Thoracic aorta (tissue), 2 donors: ENCODE measurements around the gene FGFR3. TPM values are rescaled to one million over a fixed set of nuclear protein-coding genes. Genes with fewer than 3 reads are reported as not detected.

Experiments used
- ATAC-seq: fragments of 150-250 bp; one replicate; pipeline ENCODE4 v1.8.0; 2017; ENCODE audit warnings: low read depth; ENCODE audit not compliant: insufficient number of reproducible peaks, low FRiP score
- DNase-seq: peaks from one replicate; pipeline ENCODE4 v3.0.0-alpha.2; 2020; ENCODE audit warnings: low spot score
- H3K27ac ChIP-seq, 2 donors: fragments of 200-600 bp; sonication (generic); 1 replicate in 1 of 2; 2 replicates in 1 of 2; pipeline ENCODE4 v1.5.1; 2016; ENCODE audit warnings: mild to moderate bottlenecking in 2 of 2, moderate library complexity in 2 of 2
- H3K27me3 ChIP-seq: fragments of 200-600 bp; sonication (generic); replicated peaks from 2 replicates; pipeline ENCODE4 v1.6.0; 2016; ENCODE audit warnings: mild to moderate bottlenecking; ENCODE audit not compliant: insufficient read depth
- H3K36me3 ChIP-seq: fragments of 200-600 bp; sonication (generic); one replicate; pipeline ENCODE4 v1.5.1; 2016
- H3K4me1 ChIP-seq, 2 donors: fragments of 200-600 bp; sonication (generic); 1 replicate in 1 of 2; 2 replicates in 1 of 2; pipeline versions ENCODE4 v1.5.1 to v1.6.0; 2016; ENCODE audit warnings: low read depth in 2 of 2, mild to moderate bottlenecking in 1 of 2; ENCODE audit not compliant: control insufficient read depth in 1 of 2
- H3K4me3 ChIP-seq: fragments of 200-600 bp; sonication (generic); 2 replicates; pipeline ENCODE4 v1.5.1; 2016; ENCODE audit warnings: mild to moderate bottlenecking
- H3K9me3 ChIP-seq: fragments of 200-600 bp; sonication (generic); 2 replicates; pipeline ENCODE4 v1.5.1; 2016
- total RNA-seq, 2 donors: library from RNA; depleted of rRNA; stranded (reverse); fragments of >200 nt; gene quantifications; one replicate each; pipeline versions ENCODE4 v1.1.0 to v1.2.3, GENCODE V29; 2016
- TF ChIP-seq, protein P1 (sequence below): fragments of 200-600 bp; sonication (generic); IDR thresholded peaks from one replicate; pipeline ENCODE4 v1.5.1; 2019; ENCODE audit warnings: antibody characterized with exemption

FGFR3 gene
- total RNA-seq, 2 donors from 2014 or later = 0.68 to 1.4 TPM

DNA sequence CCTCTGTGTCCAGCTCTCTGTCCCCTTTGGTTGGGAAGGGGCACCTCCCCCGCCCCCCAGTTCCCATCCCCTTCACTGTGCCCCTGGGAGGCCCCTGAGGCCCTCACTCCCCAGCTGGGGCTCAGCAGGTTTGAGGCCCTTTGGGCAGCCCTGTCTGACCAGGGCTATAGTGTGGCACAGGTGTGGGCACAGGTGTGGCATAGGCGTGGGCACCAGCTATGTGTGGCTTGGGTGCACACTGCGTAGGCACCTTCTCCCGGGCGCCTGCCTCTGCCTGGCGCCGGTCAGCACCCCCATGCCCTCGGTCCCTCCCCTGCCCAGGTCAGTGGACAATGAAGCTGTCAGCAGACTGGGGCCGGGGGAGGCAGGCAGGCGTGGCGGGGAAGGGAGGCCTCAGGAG, 7.5 kb upstream of the FGFR3 start:
- H3K9me3 ChIP-seq = no peaks in the 10 kb centered on the region
- no peak overlapping the region for H3K27ac ChIP-seq
- DNase-seq (no peak), ATAC-seq (no peak)
- no peak overlapping the region for H3K4me3 ChIP-seq
- H3K4me1 ChIP-seq = no peaks in the 10 kb centered on the region
- TF ChIP-seq, protein P1, sequence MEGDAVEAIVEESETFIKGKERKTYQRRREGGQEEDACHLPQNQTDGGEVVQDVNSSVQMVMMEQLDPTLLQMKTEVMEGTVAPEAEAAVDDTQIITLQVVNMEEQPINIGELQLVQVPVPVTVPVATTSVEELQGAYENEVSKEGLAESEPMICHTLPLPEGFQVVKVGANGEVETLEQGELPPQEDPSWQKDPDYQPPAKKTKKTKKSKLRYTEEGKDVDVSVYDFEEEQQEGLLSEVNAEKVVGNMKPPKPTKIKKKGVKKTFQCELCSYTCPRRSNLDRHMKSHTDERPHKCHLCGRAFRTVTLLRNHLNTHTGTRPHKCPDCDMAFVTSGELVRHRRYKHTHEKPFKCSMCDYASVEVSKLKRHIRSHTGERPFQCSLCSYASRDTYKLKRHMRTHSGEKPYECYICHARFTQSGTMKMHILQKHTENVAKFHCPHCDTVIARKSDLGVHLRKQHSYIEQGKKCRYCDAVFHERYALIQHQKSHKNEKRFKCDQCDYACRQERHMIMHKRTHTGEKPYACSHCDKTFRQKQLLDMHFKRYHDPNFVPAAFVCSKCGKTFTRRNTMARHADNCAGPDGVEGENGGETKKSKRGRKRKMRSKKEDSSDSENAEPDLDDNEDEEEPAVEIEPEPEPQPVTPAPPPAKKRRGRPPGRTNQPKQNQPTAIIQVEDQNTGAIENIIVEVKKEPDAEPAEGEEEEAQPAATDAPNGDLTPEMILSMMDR = no peak
- H3K27me3 ChIP-seq = no peaks in the 10 kb centered on the region
- H3K36me3 ChIP-seq = no peaks in the 10 kb centered on the region

- H3K27me3 ChIP-seq = no peaks in the 10 kb centered on the region
- no peak overlapping the region for H3K27ac ChIP-seq
- H3K4me1 ChIP-seq = no peaks in the 10 kb centered on the region
- TF ChIP-seq, protein P1 = no peak
- no peak for DNase-seq
- no peak overlapping the region for H3K4me3 ChIP-seq
- no peak for ATAC-seq
- H3K36me3 ChIP-seq = no peaks in the 10 kb centered on the region
- H3K9me3 ChIP-seq = no peaks in the 10 kb centered on the region
Measured at GRCh38 chr4:1786544-1787362, 6.3 kb upstream of the FGFR3 start.

DNA sequence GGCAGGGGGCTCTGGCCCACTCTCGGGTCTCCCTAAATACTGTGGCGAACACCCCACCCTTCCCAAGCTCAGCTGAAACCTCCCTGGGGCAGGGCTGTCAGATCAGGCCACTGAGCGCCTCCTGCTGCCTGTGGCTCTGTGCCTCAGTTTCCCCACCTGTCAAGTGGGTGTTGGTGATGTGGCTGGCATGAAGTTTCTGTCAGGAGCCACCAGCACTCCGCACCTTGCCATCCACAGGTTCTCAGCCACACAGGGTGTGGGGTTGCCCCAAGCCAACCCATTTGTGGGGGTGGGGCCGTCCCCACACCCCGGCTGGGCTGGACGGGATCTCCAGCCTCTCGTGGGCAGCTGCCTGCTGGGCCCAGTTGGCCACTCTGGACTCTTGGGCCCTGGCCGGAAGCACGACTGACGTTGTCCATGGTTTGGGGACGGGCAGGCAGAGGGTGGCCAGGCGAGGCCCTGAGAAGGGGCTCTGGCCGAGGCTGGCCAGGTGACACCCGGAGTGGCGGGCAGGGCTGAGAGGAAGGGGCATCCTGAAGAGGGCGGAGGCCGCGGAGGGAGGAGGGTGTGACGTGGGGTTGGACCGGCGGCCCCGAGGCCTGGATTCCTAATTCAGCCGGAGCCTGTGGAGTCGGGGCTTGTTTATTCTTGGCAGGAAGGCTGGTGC, 5.5 kb upstream of the FGFR3 start:
- Histone ChIP-seq H3K4me1 (no peaks in the 10 kb centered on the region), H3K36me3 (no peaks in the 10 kb centered on the region), H3K27me3 (no peaks in the 10 kb centered on the region), H3K4me3 (no peak overlapping the region), H3K9me3 (no peaks in the 10 kb centered on the region), H3K27ac (no peak overlapping the region)
- TF ChIP-seq, protein P1 = no peak
- ATAC-seq (no peak), DNase-seq (no peak)

DNA sequence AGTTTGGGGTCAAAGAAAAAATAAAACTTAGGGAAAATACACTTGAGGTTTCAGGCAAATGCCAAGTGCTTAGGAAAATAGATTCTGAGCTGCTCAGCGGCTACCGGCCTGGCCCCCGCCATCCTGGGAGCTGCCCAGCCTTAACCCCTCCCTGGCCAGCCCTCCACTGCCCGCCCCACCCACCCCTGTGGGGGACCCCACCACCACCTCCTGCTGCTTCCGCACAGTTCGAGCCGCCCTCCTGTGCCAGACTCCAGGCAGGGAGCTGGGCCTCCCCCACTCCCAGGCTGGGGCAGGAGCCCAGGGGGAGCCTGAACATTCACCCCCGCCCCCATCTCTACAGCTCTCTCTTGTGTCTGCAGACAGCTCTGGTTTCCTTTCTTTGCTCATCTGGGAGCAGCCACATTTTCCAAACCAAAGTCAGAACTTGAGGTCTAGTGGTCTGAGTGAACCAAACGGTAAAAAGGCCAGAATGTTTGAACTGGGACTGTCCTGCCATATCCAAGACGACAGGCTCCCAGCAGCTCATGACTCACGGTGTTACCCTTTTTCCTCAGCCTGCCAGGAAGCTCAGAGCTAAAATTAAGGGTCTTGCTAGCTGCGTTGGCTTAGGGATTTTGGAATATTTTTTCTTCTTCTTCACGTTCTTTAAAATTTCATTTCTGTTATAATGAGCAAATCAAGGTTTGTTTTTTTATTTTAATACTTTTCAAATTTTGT, 4.7 kb upstream of the FGFR3 start:
- H3K27ac ChIP-seq = no peak overlapping the region
- TF ChIP-seq, protein P1 = no peak
- DNase-seq (no peak), ATAC-seq (no peak)
- no peak overlapping the region for H3K4me3 ChIP-seq
- H3K27me3 ChIP-seq = no peaks in the 10 kb centered on the region
- no peaks in the 10 kb centered on the region for H3K9me3 ChIP-seq
- H3K4me1 ChIP-seq = no peaks in the 10 kb centered on the region
- no peaks in the 10 kb centered on the region for H3K36me3 ChIP-seq

DNA sequence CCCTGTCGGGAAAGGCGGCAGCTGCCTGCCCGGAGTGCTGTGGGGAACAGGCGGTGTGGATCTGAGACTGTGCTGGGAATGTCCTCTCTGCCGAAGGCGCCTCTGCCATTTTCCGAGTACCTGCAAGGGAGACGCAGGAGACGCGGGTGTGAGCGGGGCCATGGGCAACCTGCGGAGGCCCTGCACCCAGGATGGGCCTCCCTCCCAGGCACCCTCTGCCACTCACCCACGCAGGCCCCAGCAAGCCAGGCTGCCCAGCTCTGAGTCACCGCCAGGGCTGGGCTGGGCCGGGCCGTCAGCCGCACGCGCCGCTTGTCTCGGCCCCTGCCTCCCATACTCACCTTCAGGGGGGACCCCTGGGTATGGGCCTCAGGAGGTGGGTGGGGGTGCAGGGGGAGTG, 3.5 kb upstream of the FGFR3 start:
- DNase-seq (no peak), ATAC-seq (no peak)
- TF ChIP-seq, protein P1 = no peak
- no peaks in the 10 kb centered on the region for H3K9me3 ChIP-seq
- H3K27ac ChIP-seq = no peak overlapping the region
- no peak overlapping the region for H3K4me3 ChIP-seq
- no peaks in the 10 kb centered on the region for H3K27me3 ChIP-seq
- H3K36me3 ChIP-seq = no peaks in the 10 kb centered on the region
- H3K4me1 ChIP-seq = peaks cover 7 to 8% of the 10 kb centered on the region in 2 donors
